Activated T-cell treated with anti-CD3 and anti-CD28 coated beads for 24 hours (primary cell): ENCODE results near the gene GMCL1.
"Not testable (repeated sequence)": the region's sequence is repeated elsewhere in the genome, so short reads cannot be mapped to it uniquely, and the experiment has no call there.

Experiments used
- DNase-seq: peaks from one replicate; pipeline ENCODE4 v3.0.0-alpha.2; 2020; ENCODE audit warnings: low read depth

The GMCL1 gene, protein sequence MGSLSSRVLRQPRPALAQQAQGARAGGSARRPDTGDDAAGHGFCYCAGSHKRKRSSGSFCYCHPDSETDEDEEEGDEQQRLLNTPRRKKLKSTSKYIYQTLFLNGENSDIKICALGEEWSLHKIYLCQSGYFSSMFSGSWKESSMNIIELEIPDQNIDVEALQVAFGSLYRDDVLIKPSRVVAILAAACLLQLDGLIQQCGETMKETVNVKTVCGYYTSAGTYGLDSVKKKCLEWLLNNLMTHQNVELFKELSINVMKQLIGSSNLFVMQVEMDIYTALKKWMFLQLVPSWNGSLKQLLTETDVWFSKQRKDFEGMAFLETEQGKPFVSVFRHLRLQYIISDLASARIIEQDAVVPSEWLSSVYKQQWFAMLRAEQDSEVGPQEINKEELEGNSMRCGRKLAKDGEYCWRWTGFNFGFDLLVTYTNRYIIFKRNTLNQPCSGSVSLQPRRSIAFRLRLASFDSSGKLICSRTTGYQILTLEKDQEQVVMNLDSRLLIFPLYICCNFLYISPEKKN

DNA sequence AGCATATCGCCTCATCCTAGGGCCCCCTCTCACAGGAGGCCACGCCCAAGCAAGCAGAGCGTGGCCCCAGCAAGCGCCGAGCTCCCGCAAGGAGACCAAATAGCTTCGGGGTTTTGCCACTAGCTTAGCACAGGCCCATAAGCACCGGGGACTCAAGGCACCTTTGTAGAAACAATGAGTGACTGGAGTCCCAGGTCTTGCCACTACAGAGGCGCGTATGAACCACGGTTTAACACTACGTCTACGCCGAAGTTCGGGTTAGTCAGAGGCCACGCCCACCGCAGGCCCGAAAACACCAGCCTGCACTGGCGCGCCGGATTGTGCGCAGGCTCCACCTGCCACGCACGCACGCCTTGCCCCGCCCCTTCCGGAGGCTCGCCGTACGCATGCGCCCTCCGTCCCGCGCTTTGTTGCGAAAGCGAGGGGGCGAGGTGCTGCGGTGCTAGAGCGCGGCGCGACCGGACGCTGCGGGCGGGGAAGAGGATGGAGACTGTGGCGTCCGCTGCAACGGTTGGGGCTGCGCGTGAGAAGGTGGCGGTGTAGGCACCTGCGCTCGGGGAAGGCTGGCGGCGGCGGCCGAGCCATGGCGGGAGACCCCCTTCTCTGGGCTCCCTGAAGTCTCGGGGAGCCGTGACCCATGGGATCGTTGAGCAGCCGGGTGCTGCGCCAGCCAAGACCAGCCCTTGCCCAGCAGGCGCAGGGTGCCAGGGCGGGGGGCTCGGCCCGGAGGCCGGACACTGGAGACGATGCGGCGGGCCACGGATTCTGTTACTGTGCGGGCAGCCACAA, at the start of gene GMCL1:
TSS of gene GMCL1 (plus strand) at position 405 of the 789 bp plus-strand sequence. CDS start at position 638, 233 bp downstream.
- DNase-seq, result peak; percentile 99

DNA sequence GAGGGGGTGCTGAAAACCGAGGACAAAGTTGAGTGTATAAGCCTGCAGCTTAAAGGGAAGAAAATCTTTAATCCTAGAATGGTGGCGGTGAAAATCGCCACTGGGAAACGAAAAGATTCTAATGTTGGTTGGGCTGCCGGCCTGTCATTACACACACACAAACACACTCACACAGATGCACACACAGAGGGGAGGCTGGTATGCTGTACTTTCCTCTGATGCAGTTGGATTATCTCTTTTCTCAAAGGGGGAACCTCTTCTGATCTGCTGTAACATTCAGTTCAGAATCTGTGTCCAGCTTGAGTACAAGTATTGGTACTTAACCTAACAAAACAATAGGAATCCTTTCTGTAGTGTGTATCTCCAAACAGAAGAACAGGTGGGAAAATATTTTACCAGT, 48.5 kb upstream of the GMCL1 start:
- DNase-seq, result no peak

DNA sequence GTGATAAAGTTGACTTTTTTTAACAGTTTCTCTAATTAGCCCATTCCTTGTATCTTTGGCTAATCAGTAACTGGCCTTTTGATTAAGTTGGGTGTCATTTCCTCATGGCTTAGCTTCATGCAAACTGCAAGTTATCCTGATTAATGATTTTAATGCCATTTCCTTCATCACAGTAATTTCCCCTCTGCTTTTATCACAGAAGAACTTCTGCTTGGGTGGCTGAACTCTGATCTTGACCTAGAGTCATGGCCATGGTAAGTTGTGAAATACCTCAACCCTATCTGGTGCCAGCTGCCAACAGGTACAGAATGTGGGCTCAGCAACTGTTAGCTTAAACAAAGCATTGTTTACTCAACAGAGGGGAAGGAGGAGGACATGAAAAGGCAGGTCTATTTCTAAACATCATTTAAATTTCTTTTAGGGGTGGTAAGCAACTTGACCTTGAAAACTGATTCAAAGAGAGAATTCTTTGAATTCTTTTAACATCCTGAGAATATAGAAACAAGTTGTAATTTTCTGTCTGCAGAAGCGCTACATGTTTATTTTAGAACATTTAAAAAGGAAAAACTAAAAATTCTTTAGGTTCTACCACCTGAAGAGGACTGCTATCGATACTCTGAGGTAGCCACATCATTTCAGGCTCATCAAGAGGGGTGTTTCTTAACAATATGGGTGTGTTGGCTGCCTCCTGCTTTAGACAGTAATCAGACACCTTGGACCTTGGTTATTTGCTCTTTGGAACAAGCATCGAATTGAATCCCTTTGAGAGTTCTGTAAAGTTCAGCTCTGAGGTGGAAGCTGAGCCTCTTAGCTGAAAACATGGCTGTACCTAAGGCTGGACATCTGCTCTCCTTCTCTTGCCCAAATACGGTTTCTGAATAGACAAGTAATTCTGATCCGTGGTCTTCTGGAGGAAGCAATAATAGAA, 47.9 kb upstream of the GMCL1 start:
- no peak for DNase-seq

DNA sequence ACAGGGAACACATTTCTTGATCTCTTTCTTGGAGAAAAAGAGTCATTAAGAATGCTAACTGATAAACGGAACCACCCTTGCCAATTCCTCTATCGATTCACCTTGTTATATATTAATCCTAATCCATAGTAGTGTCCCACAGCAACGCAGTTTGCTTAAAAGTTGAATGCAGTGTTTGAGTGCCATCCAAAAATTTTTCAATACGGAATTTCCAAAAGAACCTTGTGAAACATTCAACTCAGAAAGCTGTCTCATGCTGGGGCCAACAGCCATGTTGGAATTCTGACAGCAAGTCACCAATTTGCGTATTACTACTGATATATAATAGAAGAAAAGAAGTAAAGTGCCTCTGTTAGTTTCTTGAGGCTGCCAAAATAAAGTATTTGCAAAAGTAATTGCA, 45.2 kb upstream of the GMCL1 start:
- DNase-seq, result no peak

DNA sequence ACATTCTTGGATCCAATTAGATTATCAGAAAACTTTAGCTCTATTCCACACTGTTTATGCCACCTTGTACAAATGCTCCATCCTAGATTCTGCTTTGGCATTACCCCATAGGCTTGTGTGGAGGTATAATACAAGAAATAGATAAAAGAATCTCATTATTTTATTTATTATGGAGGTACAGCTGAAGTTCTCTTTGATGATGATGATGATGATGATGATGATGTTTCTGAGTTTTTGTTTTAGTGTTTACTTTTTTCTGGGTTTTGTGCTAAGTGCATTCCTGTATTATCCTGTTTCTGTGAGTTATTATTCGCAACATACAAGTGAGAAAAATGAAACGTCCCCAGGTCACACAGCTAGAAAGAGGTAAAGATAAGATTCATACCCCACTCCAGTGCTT, 44.1 kb upstream of the GMCL1 start:
- no peak for DNase-seq

DNA sequence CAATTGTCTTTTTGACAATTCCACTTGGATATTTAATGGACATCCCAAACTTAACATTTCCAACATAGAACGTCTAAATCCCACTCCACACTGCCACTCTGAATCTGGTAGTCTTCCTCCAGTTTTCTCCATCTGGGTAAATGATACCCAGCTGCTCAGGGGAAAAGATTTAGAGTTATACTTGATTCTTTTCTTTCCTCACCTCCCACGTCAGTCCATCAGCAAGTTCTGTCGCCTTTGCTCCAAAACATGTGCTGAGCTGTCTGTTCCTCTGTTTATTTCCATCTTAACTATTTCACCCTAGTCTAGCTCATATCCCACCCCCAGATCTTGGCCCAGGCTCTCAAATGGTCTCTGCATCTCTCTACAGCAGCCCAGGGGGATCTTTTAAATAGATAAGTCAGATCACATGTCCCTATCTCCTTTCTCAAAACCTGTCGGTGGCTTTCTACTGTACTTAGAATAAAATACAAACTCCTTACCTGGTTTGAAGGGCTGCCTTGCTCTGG, 43.4 kb upstream of the GMCL1 start:
- DNase-seq, result no peak

DNA sequence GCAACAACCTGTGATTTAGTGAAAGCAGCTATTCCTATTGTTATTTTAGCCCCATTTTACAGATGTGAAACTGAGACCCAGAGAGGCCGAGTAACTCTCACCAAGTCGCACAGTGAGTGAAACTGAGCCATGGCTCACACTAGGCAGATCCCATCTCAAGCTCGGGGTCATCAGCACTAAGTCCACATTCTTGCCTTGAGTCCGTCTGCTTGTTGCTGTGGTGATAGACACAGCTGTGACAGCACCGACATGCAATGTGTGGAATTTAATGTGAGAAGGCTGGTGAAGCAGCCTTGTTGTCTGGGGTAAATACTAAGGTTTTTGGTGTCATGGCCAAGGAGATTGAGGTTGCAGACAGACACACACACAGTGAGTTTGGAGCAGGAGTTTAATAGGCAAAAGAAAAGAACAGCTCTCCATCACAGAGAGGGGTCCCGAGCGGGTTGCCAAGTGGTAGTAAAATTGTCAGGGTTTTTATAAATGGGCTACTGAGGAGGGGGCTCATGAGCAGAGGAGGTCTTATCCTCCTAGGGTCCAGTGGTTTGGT, 40.2 kb upstream of the GMCL1 start:
- DNase-seq, result no peak

DNA sequence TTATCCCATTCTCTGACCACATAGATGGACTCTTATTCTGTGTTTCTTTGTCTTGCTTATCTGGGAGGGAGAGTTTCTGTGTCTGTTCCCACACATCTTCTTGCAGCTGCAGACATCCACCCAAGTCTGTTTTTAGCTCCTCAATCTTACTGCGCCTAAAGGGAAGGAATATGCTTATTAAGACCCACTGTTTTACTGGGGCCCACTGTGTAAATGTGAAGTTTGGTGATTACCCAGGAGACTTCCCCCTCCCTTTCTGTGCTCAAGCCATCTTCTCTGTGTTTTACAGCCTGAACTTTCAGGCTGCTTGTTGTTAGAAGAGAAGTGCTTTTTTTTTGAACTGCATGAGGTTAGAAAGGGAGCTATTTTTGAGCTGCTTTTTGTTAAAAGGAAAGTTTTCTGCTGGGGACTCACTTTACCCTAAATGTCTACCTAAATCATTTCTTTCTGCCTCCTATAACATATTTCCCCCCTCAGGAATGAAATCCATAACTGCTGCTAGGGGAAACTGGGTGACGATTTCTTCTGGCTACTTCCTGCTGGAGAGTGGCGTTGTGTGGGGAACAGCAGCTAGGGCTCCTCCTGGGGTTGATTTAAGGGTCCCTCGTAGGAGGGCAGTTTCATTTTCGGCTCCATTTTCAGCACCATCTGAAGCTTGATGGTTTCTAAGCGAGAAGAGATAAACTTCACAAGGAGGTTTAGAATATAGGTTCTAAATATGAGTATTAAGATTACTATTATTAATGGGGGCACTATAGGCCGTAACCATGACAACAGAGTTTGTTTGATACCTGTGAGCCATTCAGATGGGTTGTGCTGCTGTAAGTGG, 39.5 kb upstream of the GMCL1 start:
- DNase-seq, result no peak

DNA sequence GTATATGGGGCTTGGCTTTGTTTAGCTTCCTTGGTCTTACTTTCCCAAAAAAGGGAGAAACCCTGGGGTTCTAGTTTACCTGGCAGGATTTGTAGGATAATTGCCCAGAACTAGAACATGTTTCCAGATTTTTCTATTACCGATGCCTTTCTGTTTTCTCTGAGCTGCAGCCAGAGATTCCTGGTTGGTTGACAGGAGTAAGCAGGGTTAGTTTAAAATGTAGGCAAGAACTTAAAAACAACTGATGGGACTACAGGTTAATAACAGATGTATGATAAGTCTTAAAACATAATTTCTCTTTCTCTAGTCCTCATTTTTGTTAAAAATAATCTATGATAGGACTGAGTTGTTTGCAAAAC, 38.9 kb upstream of the GMCL1 start:
- DNase-seq, result no peak

DNA sequence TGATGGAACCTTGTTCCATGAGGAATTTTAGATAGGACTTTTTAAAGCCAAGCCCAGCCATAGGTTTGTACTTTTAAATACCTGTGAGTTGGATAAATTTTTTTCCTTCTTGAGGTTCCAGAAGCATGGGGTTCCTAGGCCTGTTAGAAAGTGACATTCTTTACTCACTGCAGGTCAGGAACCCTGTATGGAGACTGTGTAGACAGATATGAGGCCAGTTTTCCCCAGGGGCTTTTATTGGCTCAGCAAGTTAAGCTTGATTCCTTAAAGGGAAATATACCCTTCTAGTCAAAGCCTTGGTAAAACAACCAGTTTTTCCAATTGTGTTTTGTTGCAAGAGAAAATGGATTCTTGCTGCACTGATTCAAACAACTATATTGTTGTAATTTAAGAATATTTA, 38.4 kb upstream of the GMCL1 start:
- DNase-seq, result no peak

DNA sequence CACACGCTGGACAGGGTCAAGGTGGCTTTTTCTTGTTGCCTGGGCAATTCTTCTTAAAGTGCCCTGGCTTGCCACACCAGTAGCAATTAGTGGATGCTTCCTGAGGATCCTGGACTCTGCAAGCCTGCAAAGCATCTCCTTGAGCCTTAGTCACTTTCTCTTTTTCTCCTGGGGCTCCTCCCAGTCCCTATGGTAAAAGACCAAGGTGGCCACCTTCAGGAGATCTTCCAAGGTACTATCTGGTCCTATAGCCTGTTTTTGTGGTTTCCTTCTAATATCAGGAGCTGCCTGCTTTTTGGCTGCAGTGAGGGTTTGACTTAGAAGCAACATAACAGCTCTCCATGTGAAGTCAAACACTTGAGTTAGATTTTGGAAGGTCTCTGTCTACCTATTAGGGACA, 33.3 kb upstream of the GMCL1 start:
- DNase-seq, result no peak

DNA sequence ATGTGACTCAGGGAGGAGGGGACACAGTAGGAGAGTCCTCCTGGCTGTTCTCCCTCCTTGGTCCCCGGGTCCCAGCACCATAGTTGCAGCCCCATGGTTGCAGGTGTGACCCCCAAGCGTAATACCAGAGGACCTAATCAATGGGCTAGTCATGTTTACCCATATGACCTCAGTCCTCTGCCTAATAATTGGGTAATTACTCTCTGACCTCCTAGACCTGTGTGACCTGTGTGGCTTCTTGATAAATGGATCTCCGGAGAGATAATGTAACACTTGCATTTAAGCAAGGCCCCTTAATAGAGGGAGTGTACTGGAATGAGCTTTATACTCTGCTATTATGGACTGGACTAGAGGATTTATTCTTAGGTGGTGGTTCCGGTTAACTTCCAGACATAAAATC, 32.2 kb upstream of the GMCL1 start:
- DNase-seq, result no peak

DNA sequence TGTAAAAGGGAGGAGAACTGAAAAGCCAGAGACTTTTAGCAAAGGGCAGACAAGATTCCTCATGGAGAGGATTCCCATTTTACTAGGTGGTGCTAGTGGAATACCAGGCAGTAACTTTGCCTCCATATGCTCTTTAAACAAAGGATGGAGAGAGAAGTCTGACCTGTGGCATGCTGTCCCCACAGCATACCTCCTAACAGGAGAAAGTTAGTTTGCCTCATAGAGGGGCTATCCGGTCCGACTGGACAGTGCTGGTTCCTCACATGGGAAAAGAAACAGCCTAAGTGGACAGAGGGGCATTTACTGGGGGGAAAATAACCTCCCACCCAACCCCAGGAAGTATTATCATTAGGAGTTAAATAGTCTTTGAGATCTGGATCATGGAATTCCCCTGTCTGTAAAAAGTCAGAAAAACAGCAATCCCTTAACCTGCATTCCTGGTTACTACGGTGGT, 31.6 kb upstream of the GMCL1 start:
- DNase-seq, result no peak

DNA sequence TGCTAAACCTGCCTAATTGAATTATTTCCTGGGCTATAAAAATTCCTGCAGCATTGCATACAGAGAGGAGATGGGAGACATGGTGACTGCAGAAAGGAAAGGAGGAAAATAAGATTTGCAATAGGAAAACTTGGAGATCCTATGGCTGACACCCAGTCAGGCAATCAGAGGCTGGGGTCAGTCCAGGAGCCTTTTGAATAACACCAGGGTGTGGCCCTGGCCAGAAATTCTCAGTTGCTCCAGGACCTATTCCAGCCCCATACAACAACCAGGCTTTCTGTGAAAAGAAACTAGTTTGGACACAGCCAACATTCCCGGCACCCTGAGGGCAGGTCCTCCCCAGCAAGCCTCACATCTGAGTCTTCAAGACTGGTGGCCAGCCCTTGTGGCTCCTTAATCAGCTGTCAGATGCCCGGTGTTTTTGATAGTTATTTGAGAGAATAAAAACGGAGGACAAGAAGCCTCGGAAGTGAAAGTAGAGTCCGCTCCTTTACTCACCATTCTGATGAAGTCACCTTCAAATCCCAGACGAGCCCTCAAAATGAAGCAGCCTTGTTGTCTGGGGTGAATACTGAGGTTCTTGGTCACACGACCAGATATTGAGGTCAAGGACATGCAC, 31.1 kb upstream of the GMCL1 start:
- no peak for DNase-seq

DNA sequence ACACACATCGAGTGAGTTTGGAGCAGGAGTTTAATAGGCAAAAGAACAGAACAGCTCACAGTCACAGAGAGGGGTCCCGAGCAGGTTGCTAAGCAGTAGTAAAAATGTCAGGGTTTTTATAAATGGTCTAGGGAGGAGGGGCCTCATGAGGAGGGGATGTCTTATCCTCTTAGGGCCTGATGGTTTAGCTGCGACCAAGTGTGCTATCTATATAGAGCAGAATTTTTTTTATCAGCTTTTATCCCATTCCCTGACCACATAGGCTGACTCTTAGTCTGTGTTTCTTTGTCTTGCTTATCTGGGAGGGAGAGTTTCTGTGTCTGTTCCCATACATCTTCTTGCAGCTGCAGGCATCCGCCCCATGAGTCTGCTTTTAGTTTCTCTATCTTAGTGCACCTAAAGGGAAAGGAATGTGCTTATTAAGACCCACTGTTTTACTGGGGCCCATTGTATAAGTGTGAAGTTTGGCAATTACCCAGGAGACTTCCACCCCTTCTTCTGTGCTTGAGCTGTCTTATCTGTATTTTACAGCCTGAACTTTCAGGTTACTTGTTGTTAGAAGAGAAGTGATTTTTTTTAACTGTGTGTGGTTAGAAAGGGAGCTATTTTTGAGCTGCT, 30.4 kb upstream of the GMCL1 start:
- DNase-seq, result no peak

DNA sequence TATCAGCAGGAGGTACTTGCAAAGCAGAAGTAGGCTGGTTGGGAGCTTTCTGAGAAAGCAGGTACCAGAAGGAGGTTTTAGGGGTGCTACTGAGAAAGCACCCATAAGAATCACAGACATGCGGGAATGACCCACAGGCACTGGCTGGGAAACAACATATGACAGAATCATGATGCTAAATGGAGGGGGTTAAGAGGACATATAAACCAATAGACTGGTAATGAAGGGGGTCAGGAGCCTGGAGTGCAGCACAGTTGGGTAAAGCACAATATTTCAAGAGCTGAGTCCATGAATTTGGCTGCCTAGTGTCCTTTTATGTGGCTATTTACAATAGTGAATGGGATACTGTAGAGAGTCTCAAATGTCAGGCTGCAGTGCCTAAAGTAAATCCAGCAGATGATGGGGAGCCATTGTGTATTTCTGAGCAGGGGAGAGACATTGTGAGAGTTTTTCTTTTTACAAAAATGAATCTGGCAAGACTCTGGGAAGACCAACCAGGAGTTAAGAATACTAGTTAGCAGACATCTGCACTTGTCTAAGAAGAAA, 27.6 kb upstream of the GMCL1 start:
- DNase-seq, result no peak

DNA sequence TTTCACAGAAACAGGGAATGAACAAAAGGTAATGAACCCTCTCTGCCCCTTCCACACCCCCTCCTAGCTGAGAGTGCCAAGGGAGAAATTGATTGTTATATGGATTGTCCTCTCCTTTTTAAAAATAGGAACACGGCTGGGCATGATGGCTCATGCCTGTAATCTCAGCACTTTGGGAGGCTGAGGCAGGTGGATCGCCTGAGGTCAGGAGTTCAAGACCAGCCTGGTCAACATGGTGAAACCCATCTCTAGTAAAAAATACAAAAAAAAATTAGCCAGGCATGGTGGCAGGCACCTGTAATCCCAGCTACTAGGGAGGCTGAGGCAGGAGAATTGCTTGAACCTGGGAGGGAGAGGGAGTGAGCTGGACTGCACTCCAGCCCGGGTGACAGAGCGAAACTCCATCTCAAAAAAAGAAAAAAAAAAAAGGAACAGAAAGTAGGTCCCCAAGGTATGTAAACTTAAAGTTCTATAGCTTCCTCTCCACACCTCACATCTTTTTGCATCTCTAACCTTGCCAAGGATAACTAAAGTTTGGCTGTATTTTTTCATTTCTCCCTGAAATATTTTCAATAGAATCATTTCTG, 26.6 kb upstream of the GMCL1 start:
- DNase-seq, result not testable (repeated sequence)

DNA sequence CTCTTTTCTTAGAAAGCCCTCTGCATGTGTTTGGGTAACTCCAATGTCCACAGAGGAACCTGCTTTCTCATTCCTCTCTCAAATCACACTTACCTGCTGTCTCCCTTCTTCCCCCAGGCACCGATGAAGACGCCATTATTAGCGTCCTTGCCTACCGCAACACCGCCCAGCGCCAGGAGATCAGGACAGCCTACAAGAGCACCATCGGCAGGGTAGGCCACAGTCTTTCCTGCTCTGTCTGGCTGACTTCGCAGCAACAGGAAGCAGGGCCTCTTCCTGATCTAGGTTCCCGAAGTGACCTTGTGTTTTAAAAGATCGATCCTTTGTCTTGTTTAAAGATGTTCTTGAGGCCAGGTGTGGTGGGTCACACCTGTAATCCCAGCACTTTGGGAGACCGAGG, 25.0 kb upstream of the GMCL1 start:
- no peak for DNase-seq

DNA sequence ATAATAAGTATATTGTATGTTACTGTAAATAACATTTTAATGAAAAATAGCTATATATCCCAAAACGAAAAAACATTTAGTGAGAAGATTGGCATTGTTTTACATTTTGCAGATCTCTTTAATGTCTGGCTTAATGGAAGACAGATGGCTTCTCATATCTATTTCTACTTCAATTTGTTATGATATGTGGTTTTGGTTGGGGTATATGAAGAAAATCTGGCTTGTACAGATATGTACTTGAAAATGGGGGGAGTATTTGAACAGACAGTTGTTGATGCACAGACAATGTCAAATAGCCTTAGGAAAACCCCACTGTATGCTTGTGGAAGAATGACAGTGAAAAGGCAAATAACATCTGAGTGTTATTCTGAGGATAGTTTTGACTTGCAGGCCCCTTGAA, 23.6 kb upstream of the GMCL1 start:
- no peak for DNase-seq
